GM20431 (cell line): ENCODE data around the gene MTUS2.

Experiments
- in situ Hi-C: fragments of 300-500 bp; cut with MseI, MboI; formaldehyde crosslinking; loops from one replicate; pipeline ENCODE4 v1.15.0; 2020; ENCODE audit warnings: low sequenced_read_pairs; ENCODE audit not compliant: unreplicated experiment

The MTUS2 gene

GRCh38 chr13:28820099-28821051, at the start of gene MTUS2:
MTUS2 (plus strand) TSS chr13:28820339.
- in situ Hi-C loops = no loop called here

GRCh38 chr13:28778308-28779215, 41.6 kb upstream of the MTUS2 start:
- in situ Hi-C loops = loop anchor here (25.0 kb wide), 1 partner anchor 466 kb away; no protein-coding TSS in a partner anchor

GRCh38 chr13:28792992-28793391, 27.1 kb upstream of the MTUS2 start:
- in situ Hi-C loops = loop anchor here (25.0 kb wide), 1 partner anchor 481 kb away; no protein-coding TSS in a partner anchor

- in situ Hi-C loops = loop anchor here (25.0 kb wide), 1 partner anchor 482 kb away; no protein-coding TSS in a partner anchor
Observed at GRCh38 chr13:28794396-28794795, 25.7 kb upstream of the MTUS2 start.

- in situ Hi-C loops = loop anchor here (25.0 kb wide), 1 partner anchor 485 kb away; no protein-coding TSS in a partner anchor
Observed at GRCh38 chr13:28796938-28797257, 23.2 kb upstream of the MTUS2 start.

GRCh38 chr13:28805193-28805819, 14.8 kb upstream of the MTUS2 start:
- in situ Hi-C loops = no loop called here

- in situ Hi-C loops = no loop called here
Observed at GRCh38 chr13:28817204-28817603, 2.9 kb upstream of the MTUS2 start.

- in situ Hi-C loops = no loop called here
Observed at GRCh38 chr13:28819046-28819730, 951 bp upstream of the MTUS2 start.

- in situ Hi-C loops = no loop called here
Observed at GRCh38 chr13:28819735-28820098, 422 bp upstream of the MTUS2 start.

- in situ Hi-C loops = no loop called here
Observed at GRCh38 chr13:28822151-28822550, 2.0 kb downstream of the MTUS2 start.

- in situ Hi-C loops = no loop called here
Observed at GRCh38 chr13:28822801-28823200, 2.7 kb downstream of the MTUS2 start.

- in situ Hi-C loops = no loop called here
Observed at GRCh38 chr13:28825379-28825778, 5.2 kb downstream of the MTUS2 start.

GRCh38 chr13:28826368-28826767, 6.2 kb downstream of the MTUS2 start:
- in situ Hi-C loops = no loop called here

GRCh38 chr13:28830580-28830979, 10.4 kb downstream of the MTUS2 start:
- in situ Hi-C loops = no loop called here

- in situ Hi-C loops = no loop called here
Observed at GRCh38 chr13:28831117-28831516, 11.0 kb downstream of the MTUS2 start.

- in situ Hi-C loops = no loop called here
Observed at GRCh38 chr13:28837111-28837510, 17.0 kb downstream of the MTUS2 start.

GRCh38 chr13:28843639-28844038, 23.5 kb downstream of the MTUS2 start:
- in situ Hi-C loops = no loop called here

GRCh38 chr13:28849441-28849840, 29.3 kb downstream of the MTUS2 start:
- in situ Hi-C loops = no loop called here

GRCh38 chr13:28850226-28850625, 30.1 kb downstream of the MTUS2 start:
- in situ Hi-C loops = no loop called here

GRCh38 chr13:28851422-28851821, 31.3 kb downstream of the MTUS2 start:
- in situ Hi-C loops = no loop called here
